NOMO-1 treated with DMSO at 0.1 percent for 48 hours (cell line): ENCODE data around the gene NSDHL.
"Not testable (repeated sequence)": the region's sequence is repeated elsewhere in the genome, so short reads cannot be mapped to it uniquely, and the experiment has no call there.

Experiments used
- DNase-seq: peaks from one replicate; lab custom pipeline; 2025; ENCODE audit not compliant: unreplicated experiment; lab: John Stamatoyannopoulos, UW

Gene NSDHL

DNA sequence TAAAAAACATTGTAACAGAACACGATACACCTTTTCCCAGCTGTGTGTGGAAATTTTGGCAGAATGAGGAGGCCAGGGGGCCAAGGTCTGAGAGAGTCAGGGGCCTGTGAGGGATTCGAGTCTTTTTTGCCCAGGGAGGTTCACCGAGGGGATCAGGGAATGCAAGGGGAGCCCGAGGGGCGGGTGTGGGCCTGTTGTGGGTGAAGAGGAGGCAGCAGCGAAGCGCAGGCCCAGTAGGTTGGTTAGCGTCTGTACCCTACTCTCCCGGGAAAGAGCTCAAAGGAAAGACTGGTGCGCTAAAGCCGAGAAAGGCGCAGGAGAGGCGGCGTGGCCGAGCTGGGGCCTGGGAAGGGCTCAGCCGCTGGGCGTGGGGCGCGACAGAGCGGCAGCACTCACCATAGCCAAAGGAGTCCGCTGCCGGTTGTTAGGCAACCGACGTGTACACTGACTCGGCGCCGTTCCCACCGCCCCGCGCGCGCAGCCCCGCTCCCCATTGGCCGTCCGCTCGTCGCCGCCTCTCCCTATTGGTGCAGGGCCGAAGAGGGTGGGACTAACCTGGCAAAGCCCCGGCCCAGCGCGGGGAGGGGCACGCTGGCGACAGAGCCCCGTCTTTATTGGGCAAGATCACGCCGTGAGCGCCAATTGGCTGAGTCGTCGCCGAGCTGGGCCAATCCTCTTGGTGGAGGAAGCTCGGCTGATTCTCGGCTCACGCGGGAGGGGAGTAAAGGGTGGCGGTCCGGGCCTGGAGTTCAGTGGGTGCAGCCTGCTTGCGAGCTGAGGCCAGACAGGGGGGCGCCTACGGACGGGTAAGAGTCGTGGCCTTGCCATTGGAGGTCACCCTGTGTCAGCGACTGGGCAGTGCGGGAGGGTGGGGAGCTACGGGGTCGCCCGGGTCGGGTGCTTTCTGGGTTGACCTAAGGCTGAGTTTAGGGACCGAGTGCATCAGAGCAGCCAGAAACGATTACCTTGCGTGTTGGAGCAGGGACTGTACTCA, at the start of gene NSDHL, which contains the start of gene CETN2:
Gene NSDHL (plus strand): TSS at position 752 of the 994 bp plus-strand sequence. CDS start 15,262 bp downstream, outside the sequence.
Gene CETN2 (minus strand): TSS at position 446 of the 994 bp plus-strand sequence. CDS start 47 bp downstream, at position 399.
- DNase-seq: peak; percentile 87

DNA sequence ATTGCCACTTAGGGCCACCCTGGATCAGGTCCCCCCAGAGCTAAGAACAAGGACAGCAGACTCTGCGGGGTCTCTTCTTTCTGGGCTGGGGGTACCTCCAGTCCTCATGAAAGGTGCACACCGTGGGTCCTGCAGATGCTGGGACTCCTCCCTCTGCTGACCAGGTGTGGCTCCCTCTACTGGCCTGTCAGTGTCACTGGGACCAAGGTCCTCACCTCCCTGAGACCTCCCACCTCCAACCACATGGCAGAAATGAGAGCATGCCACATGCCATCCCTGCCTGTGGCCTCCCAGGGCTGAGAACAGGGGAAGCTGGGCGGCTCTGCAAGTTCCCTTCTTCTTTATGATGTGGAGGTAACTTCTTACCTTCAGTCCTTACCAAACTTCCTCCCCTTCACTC, 43.8 kb upstream of the NSDHL start:
- not testable (repeated sequence) for DNase-seq

DNA sequence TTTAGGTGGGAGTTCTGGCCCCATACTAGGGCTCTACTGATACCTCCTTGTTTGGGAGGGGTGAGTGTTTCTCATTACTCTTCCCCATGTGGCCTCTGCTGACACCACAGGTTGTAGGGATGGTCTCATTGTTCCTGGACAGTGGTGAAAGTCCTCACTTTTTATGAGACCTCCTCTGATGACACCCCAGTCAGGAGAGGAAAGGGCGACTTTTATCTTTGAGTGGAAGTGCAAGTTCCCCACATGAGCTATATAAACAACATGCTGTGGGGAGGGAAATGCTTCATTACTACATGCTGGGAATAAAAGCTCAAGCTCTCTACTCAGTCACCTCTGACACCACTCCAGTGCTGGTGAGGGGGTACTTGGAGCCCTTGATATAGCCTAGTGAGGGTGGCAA, 31.9 kb upstream of the NSDHL start:
- DNase-seq: no peak

GRCh38 chrX:152806035-152806434, 24.8 kb upstream of the NSDHL start:
- no peak for DNase-seq

GRCh38 chrX:152810403-152810802, 20.5 kb upstream of the NSDHL start:
- DNase-seq: no peak

GRCh38 chrX:152813206-152813605, 17.7 kb upstream of the NSDHL start:
- no peak for DNase-seq

GRCh38 chrX:152814048-152814447, 16.8 kb upstream of the NSDHL start:
- DNase-seq: no peak

DNA sequence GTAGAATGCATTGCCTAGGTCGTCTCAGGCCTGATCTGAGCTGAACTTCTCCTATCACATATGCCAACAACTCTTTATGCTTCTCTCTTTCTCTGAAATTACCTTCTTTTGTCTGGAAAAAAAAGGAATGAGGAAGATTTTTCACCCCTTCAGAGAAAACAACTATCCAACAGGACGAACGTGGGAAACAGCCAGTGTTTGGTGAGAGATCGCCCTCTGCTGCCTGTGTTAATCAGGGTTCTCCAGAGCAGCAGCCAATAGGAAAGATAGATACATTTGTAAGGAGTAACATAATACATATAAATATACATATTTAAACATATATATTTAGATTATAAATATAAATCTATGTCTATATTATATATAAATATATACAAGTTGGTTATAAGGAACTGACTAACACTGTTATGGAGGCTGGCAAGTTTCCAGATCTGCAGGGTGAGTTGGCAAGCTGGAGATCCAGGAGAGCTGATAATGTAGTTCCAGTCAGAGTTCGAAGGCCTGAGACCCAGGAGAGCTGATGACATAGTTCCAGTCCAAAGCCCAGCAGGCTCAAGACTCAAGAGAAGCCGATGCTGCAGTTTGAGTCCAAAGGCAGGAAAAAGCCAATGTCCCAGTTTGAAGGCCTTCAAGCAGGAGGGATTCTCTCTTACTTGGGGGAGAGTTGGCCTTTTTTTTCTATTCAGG, 13.6 kb upstream of the NSDHL start:
- DNase-seq: no peak

DNA sequence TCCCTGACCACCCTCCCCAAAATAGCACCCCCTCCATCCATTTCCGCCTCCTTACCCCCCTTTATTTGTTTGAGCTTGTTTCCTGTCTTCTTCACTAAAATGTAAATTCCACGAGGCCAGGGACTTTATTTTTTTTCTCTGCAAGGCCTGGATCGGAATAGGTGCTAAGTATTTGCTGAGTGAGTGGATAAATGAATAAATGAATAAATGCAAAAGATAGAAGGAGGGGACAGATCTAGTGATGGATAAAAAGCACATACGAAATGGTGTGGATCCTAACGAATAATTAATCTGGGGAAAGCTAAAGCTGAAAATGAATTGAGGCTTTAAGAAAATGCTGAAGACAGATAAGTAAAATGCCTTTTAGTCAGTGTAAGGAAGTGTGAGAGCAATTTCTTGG, 12.5 kb upstream of the NSDHL start:
- DNase-seq: no peak

- DNase-seq: no peak
These were observed 11.6 kb upstream of the NSDHL start for GRCh38 chrX:152819266-152819665.

GRCh38 chrX:152819732-152820131, 11.1 kb upstream of the NSDHL start:
- no peak for DNase-seq

GRCh38 chrX:152821145-152821765, 9.6 kb upstream of the NSDHL start:
- no peak for DNase-seq

GRCh38 chrX:152822383-152823086, 8.3 kb upstream of the NSDHL start:
- no peak for DNase-seq

DNA sequence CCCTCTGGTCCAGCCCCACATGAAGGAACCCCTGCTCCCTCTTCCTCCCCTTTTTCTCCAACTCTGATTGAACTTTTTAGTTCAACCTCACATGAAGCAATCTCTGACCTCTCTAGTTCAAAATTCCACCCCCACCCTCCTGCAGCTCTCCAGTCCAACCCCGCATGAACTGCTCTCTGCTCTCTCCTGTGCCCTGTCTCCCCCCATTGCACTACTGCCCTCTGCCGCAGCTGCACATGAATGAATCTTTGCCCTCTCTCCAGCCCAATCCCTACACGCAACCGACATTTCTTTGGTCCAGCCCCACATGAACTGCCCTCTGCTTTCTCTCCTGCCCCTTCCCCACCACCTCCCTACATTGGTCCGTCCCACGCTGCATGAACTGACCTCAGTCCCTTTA, 7.2 kb upstream of the NSDHL start:
- DNase-seq: no peak

GRCh38 chrX:152824841-152825374, 6.0 kb upstream of the NSDHL start:
- DNase-seq: no peak

- no peak for DNase-seq
These were observed 528 bp downstream of the NSDHL start for GRCh38 chrX:152831391-152831790.

- DNase-seq: no peak
These were observed 1.7 kb downstream of the NSDHL start for GRCh38 chrX:152832520-152832919.

- no peak for DNase-seq
These were observed 2.5 kb downstream of the NSDHL start for GRCh38 chrX:152833378-152833777.

DNA sequence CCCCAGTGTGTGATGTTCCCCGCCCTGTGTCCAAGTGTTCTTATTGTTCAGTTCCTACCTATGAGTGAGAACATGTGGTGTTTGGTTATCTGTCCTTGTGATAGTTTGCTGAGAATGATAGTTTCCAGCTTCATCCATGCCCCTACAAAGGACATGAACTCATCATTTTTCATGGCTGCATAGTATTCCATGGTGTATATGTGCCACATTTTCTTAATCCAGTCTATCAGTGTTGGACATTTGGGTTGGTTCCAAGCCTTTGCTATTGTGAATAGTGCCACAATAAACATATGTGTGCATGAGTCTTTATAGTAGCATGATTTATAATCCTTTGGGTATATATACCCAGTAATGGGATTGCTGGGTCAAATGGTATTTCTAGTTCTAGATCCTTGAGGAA, 4.6 kb downstream of the NSDHL start:
- not testable (repeated sequence) for DNase-seq

DNA sequence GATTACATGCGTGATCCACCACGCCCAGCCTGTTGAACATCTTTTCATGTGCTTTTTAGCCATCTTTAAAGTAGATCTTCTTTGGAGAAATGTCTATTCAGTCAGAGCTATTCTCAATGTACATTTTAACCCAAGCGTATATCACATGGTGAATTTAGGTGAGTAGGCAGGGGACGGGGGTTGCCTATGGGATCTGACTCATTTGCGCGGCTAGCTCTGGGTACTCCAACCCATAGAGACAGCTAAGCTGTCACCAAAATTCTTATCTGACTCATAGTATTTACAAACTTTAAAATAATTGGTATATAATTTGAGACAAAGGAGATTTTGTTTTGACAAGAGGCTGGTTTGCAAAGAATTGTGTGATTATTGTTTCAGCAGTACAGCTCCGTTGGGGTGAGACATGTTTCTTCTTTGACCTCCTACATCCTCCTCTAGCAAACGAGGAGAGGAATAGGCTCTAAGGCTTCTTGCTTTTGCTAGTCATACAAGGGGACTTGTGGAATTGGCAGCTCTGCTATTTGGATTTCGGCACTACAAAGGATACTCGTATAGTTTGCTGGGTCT, 12.0 kb downstream of the NSDHL start:
- no peak for DNase-seq
